Activated T-cell treated with anti-CD3 and anti-CD28 coated beads for 4 hours (primary cell): ENCODE data around the gene ABAT.
"Not testable (repeated sequence)": the region's sequence is repeated elsewhere in the genome, so short reads cannot be mapped to it uniquely, and the experiment has no call there.

Experiments
- DNase-seq: peaks from one replicate; pipeline ENCODE4 v3.0.0-alpha.2; 2020

Gene ABAT

GRCh38 chr16:8751481-8752311 lies 77.3 kb downstream of the ABAT start:
- DNase-seq = no peak

- DNase-seq = no peak
Observed at GRCh38 chr16:8752706-8753105, 78.3 kb downstream of the ABAT start.

- no peak for DNase-seq
Observed at GRCh38 chr16:8753416-8754054, 79.1 kb downstream of the ABAT start.

- no peak for DNase-seq
Observed at GRCh38 chr16:8756755-8757154, 82.3 kb downstream of the ABAT start.

- no peak for DNase-seq
Observed at GRCh38 chr16:8758022-8758421, 83.6 kb downstream of the ABAT start.

- DNase-seq = no peak
Observed at GRCh38 chr16:8760021-8760420, 85.6 kb downstream of the ABAT start.

- DNase-seq = no peak
Observed at GRCh38 chr16:8761078-8761477, 86.7 kb downstream of the ABAT start.

GRCh38 chr16:8762254-8762653 lies 87.8 kb downstream of the ABAT start:
- DNase-seq = no peak

GRCh38 chr16:8763083-8763482 lies 88.7 kb downstream of the ABAT start:
- DNase-seq = no peak

GRCh38 chr16:8763899-8764298 lies 89.5 kb downstream of the ABAT start:
- no peak for DNase-seq

- DNase-seq = no peak
Observed at GRCh38 chr16:8764525-8765250, 90.3 kb downstream of the ABAT start.

GRCh38 chr16:8767176-8767575 lies 92.8 kb downstream of the ABAT start:
- DNase-seq = no peak

GRCh38 chr16:8768283-8768682 lies 93.9 kb downstream of the ABAT start:
- DNase-seq = no peak

GRCh38 chr16:8768692-8769091 lies 94.3 kb downstream of the ABAT start:
- DNase-seq = no peak

- no peak for DNase-seq
Observed at GRCh38 chr16:8773537-8773936, 99.1 kb downstream of the ABAT start.

GRCh38 chr16:8774208-8774607 lies 99.8 kb downstream of the ABAT start:
- DNase-seq = no peak

- DNase-seq = no peak
Observed at GRCh38 chr16:8775359-8775758, 100.9 kb downstream of the ABAT start.

GRCh38 chr16:8776129-8776584 lies 101.7 kb downstream of the ABAT start:
- no peak for DNase-seq

GRCh38 chr16:8777217-8777616 lies 102.8 kb downstream of the ABAT start:
- no peak for DNase-seq

GRCh38 chr16:8781797-8782196 lies 107.4 kb downstream of the ABAT start:
- DNase-seq = no peak

GRCh38 chr16:8782673-8783072 lies 108.3 kb downstream of the ABAT start:
- DNase-seq = no peak

GRCh38 chr16:8785408-8785807 lies 111.0 kb downstream of the ABAT start:
- no peak for DNase-seq

- DNase-seq = not testable (repeated sequence)
Observed at GRCh38 chr16:8786316-8786715, 111.9 kb downstream of the ABAT start.
